22Rv1 (cell line): Measurements from ENCODE around the gene C1orf21.
"Not testable (repeated sequence)": the region's sequence is repeated elsewhere in the genome, so short reads cannot be mapped to it uniquely, and the experiment has no call there.

Experiments
- H3K27ac ChIP-seq: fragments of 450-650 bp; 2 replicates; pipeline ENCODE4 v1.5.1; 2017
- ZFX ChIP-seq: fragments of 450-650 bp; IDR thresholded peaks from 2 replicates; pipeline ENCODE4 v1.6.1; 2017; ENCODE audit warnings: antibody characterized with exemption, borderline replicate concordance
- TF ChIP-seq, protein P1 (sequence below): fragments of 450-650 bp; IDR thresholded peaks from 2 replicates; pipeline ENCODE4 v1.5.1; 2017; ENCODE audit warnings: mild to moderate bottlenecking

Gene C1orf21

DNA sequence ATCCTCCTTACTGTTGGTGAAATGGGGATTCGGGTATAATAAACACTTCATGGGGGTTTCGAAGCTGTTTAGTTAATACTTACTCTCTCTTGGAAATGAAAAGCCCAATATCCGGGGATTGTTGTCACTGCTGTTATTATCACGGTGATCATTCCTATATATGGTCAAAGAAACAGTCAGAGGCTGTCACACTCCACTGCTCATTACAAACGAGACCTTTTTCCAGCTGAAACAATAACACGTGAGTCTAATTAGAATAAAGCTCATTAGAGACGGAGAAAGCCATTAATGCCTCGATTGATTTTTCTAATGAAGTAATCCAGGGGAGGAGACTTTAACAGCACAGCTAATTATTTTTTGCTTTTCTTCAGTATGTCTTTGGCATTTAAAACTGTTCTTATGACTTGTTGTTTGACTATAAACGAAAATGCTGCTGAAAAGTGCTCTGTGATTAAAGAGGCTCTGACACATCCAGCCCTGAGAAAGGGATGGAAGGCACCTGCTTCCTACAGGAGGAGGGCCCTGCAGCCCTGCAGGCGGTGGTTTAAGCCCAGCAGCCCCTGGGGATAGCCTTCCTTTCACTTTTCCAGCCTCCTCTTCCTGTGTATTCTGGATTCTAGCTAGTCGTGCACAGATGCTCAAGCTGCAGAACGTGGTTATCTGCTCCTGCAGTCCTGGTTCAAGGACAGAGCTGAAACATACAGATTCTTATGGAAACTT, 224.2 kb downstream of the C1orf21 start:
- TF ChIP-seq, protein P1, sequence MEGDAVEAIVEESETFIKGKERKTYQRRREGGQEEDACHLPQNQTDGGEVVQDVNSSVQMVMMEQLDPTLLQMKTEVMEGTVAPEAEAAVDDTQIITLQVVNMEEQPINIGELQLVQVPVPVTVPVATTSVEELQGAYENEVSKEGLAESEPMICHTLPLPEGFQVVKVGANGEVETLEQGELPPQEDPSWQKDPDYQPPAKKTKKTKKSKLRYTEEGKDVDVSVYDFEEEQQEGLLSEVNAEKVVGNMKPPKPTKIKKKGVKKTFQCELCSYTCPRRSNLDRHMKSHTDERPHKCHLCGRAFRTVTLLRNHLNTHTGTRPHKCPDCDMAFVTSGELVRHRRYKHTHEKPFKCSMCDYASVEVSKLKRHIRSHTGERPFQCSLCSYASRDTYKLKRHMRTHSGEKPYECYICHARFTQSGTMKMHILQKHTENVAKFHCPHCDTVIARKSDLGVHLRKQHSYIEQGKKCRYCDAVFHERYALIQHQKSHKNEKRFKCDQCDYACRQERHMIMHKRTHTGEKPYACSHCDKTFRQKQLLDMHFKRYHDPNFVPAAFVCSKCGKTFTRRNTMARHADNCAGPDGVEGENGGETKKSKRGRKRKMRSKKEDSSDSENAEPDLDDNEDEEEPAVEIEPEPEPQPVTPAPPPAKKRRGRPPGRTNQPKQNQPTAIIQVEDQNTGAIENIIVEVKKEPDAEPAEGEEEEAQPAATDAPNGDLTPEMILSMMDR = no peak
- TF ChIP-seq ZFX = no peak
- H3K27ac ChIP-seq = no peak overlapping the region

DNA sequence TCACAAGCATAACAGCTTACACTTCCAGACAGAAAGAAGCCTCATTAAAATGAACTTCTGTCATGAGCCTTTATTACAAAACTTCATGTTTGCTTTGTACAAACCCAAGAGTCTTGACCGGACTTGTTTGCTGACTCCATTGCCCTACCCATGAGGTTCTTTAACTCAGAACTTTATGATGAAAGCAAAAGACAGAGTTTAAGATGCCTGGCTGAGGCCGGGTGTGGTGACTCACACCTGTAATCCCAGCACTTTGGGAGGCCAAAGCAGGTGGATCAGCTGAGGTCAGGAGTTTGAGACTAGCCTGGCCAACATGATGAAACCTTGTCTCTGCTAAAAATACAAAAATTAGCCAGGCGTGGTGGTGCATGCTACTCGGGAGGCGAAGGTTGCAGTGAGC, 225.4 kb downstream of the C1orf21 start:
- H3K27ac ChIP-seq = not testable (repeated sequence)

DNA sequence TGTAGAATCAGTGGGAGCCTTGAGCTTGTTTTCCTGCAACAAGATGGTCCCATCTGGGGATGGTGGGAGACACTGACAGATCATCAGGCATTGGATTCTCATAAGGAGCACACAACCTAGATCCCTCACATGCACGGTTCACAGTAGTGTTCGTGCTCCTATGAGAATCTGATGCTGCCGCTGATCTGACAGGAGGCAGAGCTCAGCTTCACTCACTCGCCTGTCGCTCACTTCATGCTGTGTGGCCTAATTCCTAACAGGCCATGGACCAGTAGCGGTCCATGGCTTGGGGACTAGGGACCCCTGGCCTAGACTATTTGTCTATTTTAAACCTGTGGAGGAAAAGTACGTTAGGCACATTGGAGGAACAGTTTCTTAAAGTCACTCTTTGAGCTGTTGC, 227.8 kb downstream of the C1orf21 start:
- TF ChIP-seq, protein P1 = no peak
- TF ChIP-seq ZFX = no peak
- H3K27ac ChIP-seq = no peak overlapping the region

DNA sequence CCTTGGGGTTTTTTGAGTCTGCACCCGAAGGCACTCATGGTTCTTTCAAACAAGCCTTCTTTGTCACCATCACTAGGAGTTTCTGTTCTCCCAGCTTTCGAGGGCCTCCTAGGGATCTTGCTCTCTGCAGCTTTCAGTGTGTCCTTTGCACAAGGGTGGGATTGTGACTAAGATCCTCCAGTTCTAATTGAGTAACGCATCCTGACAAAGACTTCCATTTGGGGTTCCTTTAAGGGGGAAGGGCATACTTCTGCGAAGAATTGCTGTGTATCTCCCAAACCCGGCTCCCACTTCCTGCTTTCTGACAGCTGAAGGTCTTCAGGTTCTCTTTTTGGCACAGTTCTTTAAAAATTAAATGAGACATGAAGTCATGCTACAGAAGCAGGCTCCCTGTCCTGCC, 228.5 kb downstream of the C1orf21 start:
- TF ChIP-seq, protein P1 = no peak
- no peak for TF ChIP-seq ZFX
- no peak overlapping the region for H3K27ac ChIP-seq

DNA sequence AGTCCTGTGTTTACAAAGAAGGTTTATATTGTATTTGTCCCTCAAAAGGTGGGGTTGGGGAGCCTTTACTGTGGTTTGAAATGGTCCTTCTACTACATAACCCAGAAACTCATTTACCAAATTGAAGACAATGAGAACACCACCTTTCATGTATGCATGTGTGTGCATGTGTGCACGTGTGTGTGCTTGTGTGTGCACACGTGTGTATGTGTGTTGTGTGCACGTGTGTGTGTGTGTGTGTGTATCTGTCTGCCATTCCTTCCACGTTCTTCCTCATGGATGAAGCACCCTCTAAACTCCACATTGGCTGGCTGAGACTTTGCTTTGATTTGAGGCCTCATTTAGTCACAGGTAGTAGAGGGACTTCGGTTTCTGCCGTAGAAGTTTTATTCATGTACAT, 229.7 kb downstream of the C1orf21 start:
- TF ChIP-seq, protein P1 = no peak
- no peak for TF ChIP-seq ZFX

DNA sequence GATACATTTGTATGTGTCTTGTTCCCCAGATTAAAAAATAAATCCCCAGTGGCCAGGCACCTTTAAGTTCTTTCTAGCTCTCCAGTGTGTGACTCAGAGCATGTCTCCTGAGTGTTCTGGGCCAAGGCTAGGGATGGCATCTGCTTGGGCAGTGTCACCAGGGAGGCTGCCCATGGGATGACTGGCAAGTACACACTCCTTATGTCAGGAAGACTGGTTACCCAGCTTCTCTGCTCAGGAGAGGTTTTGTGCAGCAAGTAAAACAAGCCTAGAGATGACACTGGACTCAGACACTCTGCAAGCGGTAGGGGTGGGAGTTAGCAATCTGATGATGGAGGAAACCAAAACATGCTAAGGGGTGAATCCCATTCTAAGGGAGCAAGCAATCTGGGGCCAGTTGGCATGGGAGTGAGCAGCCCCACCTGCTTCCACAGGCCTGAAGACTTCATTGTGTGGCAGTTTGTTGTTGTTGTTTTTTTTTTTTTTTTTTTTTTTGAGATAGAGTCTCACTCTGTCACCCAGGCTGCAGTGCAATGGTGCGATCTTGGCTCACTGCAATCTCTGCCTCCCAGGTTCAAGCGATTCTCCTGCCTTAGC, 230.7 kb downstream of the C1orf21 start:
- H3K27ac ChIP-seq = no peak overlapping the region
- TF ChIP-seq, protein P1 = no peak
- no peak for TF ChIP-seq ZFX

More for the DNA sequence above, 229.7 kb downstream of the C1orf21 start:
- no peak overlapping the region for H3K27ac ChIP-seq

DNA sequence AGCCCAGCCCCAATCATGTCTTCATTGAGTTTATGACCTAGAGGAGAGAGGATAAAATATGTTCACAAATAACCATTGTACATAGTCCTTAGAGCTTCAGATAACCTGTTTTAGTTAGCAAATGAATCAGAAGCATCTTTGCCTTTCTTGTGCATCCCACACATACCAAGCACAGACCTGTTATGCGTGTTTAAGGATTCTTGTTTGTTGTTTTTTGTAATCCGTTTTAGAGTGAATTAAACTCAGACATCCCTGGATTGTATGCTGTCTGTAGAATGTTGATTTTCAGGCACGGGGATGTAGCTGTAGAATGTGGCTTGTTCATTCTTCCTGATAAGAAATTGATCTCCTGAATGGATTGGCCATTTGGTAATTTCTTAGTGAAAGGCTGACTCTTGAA, 232.0 kb downstream of the C1orf21 start:
- H3K27ac ChIP-seq = no peak overlapping the region
- TF ChIP-seq, protein P1 = no peak
- no peak for TF ChIP-seq ZFX
